ENCODE data around the gene PRSS36. TPM values are rescaled to one million over a fixed set of nuclear protein-coding genes. Genes with fewer than 3 reads are reported as not detected.

The PRSS36 gene
- total RNA-seq, 4 donors from 2014 or later = 2.6 to 11.3 (median 8.3) TPM

- TF ChIP-seq, protein P1, sequence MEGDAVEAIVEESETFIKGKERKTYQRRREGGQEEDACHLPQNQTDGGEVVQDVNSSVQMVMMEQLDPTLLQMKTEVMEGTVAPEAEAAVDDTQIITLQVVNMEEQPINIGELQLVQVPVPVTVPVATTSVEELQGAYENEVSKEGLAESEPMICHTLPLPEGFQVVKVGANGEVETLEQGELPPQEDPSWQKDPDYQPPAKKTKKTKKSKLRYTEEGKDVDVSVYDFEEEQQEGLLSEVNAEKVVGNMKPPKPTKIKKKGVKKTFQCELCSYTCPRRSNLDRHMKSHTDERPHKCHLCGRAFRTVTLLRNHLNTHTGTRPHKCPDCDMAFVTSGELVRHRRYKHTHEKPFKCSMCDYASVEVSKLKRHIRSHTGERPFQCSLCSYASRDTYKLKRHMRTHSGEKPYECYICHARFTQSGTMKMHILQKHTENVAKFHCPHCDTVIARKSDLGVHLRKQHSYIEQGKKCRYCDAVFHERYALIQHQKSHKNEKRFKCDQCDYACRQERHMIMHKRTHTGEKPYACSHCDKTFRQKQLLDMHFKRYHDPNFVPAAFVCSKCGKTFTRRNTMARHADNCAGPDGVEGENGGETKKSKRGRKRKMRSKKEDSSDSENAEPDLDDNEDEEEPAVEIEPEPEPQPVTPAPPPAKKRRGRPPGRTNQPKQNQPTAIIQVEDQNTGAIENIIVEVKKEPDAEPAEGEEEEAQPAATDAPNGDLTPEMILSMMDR (IDR thresholded peaks at IDR 0.05; ENCODE audit: low read depth) = no peak
Measured at GRCh38 chr16:31187808-31188189, 37.9 kb upstream of the PRSS36 start.

- TF ChIP-seq, protein P1 (IDR thresholded peaks at IDR 0.05; ENCODE audit: low read depth) = no peak
Measured at GRCh38 chr16:31186930-31187807, 37.3 kb upstream of the PRSS36 start.

- TF ChIP-seq, protein P1 (IDR thresholded peaks at IDR 0.05; ENCODE audit: low read depth) = no peak
Measured at GRCh38 chr16:31186176-31186575, 36.3 kb upstream of the PRSS36 start.

- TF ChIP-seq, protein P1 (IDR thresholded peaks at IDR 0.05; ENCODE audit: low read depth) = no peak
Measured at GRCh38 chr16:31185339-31185738, 35.5 kb upstream of the PRSS36 start.

GRCh38 chr16:31184888-31185287, 35.0 kb upstream of the PRSS36 start:
- TF ChIP-seq, protein P1 (IDR thresholded peaks at IDR 0.05; ENCODE audit: low read depth) = no peak

DNA sequence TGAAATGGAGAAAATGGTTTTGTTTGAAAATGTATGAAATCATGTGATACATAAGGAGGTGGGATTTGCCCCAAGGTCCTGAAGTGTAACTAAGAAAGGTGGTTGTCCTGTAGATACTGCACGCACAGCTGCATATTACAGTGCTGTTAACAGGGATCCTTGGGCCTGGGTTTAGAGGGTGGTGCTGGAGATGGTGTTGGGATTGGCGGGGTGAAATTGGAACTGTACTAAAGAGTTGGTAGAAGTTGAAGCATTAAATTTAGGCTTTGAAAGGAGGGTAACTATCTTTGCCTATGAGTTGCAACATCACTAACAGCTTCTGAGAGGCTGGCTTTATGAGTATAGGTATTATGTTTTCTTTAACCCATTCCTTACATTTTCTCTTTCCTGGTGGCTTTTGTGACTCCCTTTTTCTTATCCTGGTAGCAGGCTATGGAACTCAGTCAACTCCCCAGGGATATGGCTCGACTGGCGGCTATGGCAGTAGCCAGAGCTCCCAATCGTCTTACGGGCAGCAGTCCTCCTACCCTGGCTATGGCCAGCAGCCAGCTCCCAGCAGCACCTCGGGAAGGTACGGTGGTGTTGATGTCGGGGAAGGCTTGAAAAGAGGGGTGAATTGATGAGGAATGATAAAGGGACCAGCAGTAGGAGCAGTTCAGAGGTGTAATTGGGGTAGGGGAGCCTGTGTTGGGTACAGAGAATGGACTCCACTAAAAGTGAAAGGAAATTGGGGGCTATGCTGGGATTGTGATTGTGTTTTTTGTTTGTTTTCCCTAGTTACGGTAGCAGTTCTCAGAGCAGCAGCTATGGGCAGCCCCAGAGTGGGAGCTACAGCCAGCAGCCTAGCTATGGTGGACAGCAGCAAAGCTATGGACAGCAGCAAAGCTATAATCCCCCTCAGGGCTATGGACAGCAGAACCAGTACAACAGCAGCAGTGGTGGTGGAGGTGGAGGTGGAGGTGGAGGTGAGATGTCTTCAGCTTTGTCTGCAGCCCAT, 33.9 kb upstream of the PRSS36 start:
- TF ChIP-seq, protein P1 (IDR thresholded peaks at IDR 0.05; ENCODE audit: low read depth) = no peak

GRCh38 chr16:31182391-31182790, 32.5 kb upstream of the PRSS36 start:
- TF ChIP-seq, protein P1 (IDR thresholded peaks at IDR 0.05; ENCODE audit: low read depth) = no peak
